ENCODE measurements around the gene PPP2CA.
A peak's percentile ranks its signal among the peaks of the same experiment; 100 is the strongest.

Gene PPP2CA

DNA sequence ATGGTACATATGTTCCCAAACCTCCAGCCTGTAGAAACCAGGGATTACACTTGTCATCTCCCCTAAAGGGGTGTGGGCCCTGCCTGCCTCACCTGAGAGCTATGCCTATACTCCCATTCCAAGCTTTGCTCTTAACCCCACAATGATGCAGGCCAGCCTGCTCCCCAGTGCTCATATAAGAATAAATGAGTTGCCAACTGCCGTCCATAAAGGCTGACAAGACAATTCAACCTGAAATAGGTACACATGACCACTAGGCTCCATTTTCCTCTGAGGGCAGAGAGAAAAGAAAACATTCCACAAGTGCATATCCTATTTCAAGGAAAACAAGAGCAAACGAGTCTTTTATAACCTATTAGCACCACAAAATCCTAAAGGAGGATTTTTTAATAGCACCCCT lies 77.6 kb downstream of the PPP2CA start:
- H3K4me3 ChIP-seq (ENCODE audit: low read depth, low read length): no peak overlapping the region
- DNase-seq (ENCODE audit: low read depth): no peak
- no peak for TF ChIP-seq CTCF (IDR thresholded peaks at IDR 0.05; ENCODE audit: insufficient read depth, low read depth, low read length, missing control alignments)

GRCh38 chr5:134146651-134147518 lies 79.0 kb downstream of the PPP2CA start:
- no peak overlapping the region for H3K4me3 ChIP-seq (ENCODE audit: low read depth, low read length)
- no peak for DNase-seq (ENCODE audit: low read depth)
- TF ChIP-seq CTCF (IDR thresholded peaks at IDR 0.05; ENCODE audit: insufficient read depth, low read depth, low read length, missing control alignments): no peak

DNA sequence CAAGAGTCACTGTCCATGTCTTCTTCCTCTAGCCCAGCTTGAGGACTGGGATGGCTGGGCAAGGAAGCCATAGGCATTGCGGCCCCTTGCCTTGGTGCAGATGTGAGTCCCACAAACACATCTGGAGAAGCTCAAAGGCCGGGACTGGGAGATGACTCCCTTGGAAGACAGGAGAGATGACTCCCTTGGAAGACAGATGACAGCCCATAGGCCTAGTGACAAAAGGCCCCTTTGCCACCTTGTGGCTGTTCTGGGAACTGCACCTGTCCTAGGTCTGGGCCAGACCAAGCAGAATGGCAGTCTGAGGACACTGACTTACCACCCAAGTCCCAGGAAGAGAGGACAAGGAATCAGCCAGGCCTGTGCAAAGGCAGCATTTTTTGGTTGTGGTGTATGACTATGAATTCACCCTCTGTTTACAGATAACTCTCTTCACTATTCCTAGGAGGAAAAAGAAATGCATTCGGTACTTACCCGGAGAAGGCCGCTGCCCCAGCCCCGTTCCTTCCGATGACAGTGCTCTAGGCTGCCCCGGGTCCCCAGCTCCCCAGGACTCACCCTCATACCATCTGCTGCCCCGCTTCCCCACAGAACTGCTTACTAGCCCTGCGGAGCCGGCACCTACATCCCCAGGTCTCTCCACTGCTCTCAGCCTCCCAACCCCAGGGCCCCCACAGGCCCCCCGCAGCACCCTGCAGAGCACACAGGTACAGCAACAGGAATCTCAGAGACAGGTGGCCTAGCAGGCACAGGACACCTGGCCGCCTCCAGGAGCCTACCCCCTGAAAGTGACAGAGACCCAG lies 79.9 kb downstream of the PPP2CA start:
- no peak overlapping the region for H3K4me3 ChIP-seq (ENCODE audit: low read depth, low read length)

DNA sequence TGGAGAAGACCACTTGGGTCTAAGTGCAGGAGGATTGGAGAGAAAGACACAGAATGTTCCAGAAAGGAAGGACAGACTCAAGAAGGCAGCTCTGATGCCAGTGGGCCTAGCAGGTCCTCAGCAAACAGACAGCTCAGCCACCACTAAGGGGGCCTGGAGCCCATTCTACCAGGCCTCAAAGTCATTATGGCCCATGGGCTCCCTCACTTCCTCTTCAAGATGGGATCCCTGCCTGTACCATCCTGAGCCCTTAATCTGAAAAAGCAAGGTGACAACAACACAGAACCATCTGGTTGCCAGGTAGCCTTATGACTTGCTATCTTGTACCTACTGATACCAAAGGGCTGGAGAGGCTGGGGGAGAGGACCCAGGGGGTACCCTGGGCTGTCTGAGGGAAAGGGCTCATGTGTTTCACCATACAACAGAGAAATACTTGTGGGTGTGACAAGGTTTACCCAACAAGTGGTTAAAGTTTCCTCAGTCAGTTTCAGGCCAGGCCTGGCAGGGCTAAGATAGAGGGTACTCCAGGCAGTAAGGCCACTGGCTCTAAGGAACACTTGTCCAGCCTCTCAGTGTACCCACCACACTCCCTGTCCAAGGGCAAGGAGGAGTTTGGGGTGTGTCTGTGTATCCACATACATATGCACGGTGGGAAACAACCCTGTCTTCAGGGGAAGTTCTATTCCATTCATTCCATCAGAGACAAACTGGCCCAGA lies 80.7 kb downstream of the PPP2CA start:
- no peak for TF ChIP-seq CTCF (IDR thresholded peaks at IDR 0.05; ENCODE audit: insufficient read depth, low read depth, low read length, missing control alignments)
- DNase-seq (ENCODE audit: low read depth): no peak

More for the DNA sequence above, 79.9 kb downstream of the PPP2CA start:
- peak; percentile 84 for DNase-seq (ENCODE audit: low read depth)
- TF ChIP-seq CTCF (IDR thresholded peaks at IDR 0.05; ENCODE audit: insufficient read depth, low read depth, low read length, missing control alignments): peak; percentile 97

More for the DNA sequence above, 80.7 kb downstream of the PPP2CA start:
- H3K4me3 ChIP-seq (ENCODE audit: low read depth, low read length): no peak overlapping the region

All from GM12865 (cell line).